ENCODE results near the gene CCBE1.

GRCh38 chr18:59705145-59705544 is 7.9 kb upstream of the CCBE1 start:
- TF ChIP-seq CTCF (IDR thresholded peaks at IDR 0.05; ENCODE audit: insufficient read depth, low read length), result no peak
- no peak for TF ChIP-seq POLR2AphosphoS5 (IDR thresholded peaks at IDR 0.05; ENCODE audit: low read depth)
- TF ChIP-seq REST (IDR thresholded peaks at IDR 0.05; ENCODE audit: insufficient replicate concordance, low read depth), result no peak
- TF ChIP-seq SPI1 (IDR thresholded peaks at IDR 0.05; ENCODE audit: borderline replicate concordance, low read depth), result no peak
- TF ChIP-seq GABPA (IDR thresholded peaks at IDR 0.05; ENCODE audit: low read depth), result no peak

Data from HL-60 (cell line).